C4-2B (cell line): ENCODE data around the gene ATP11C.

ENCODE experiments used
- CTCF ChIP-seq: fragments of 450-650 bp; conservative IDR thresholded peaks from 2 replicates; pipeline ENCODE4 v1.5.1; 2017; ENCODE audit warnings: mild to moderate bottlenecking
- ZFX ChIP-seq: fragments of 450-650 bp; IDR thresholded peaks from 2 replicates; pipeline ENCODE4 v1.6.1; 2017

GRCh38 chrX:139877710-139878414, 55.0 kb downstream of the ATP11C start:
- TF ChIP-seq CTCF = no peak
- TF ChIP-seq ZFX = no peak
